RWPE1 (cell line): ENCODE measurements around the gene KRT13.

ENCODE experiments used
- CTCF ChIA-PET: fragments of 350-600 bp; sonication (Branson Sonifier 250); formaldehyde crosslinking; extraction: SDS; loops from one replicate; lab custom pipeline; 2021; lab: Yijun Ruan, JAX
- POLR2A ChIA-PET: fragments of 400-600 bp; formaldehyde crosslinking; extraction: SDS; loops from one replicate; lab custom pipeline; 2020; ENCODE audit warnings: antibody characterized with exemption; ENCODE audit not compliant: low non-redundant PET; lab: Yijun Ruan, JAX
- DNase-seq: peaks from one replicate; pipeline ENCODE4 v3.0.0; 2012; ENCODE audit warnings: low spot score
- H3K27ac ChIP-seq: fragments of 450-650 bp; 2 replicates; pipeline ENCODE4 v1.5.1; 2017
- CTCF ChIP-seq: fragments of 450-650 bp; conservative IDR thresholded peaks from 2 replicates; pipeline ENCODE4 v1.5.1; 2017; ENCODE audit warnings: low read depth, mild to moderate bottlenecking

Gene KRT13

GRCh38 chr17:41505007-41505808, at the start of gene KRT13:
KRT13 (minus strand) TSS chr17:41505612; CDS start chr17:41505550, 62 bp downstream.
- TF ChIP-seq CTCF, result no peak
- DNase-seq, result no peak
- POLR2A ChIA-PET, result no interaction called here
- CTCF ChIA-PET, result interaction anchor here (0.9 to 1.1 kb wide), 2 partner anchors 14 to 44 kb away, joined by 3 read pairs; partner anchors contain the start of gene KRT15
- H3K27ac ChIP-seq, result peak within 1 kb of the TSS; percentile 62

- no peak for DNase-seq
- CTCF ChIA-PET, result interaction anchor here (0.6 to 2.2 kb wide), 4 partner anchors 109 to 748 kb away, joined by 3 to 6 read pairs (median 4); no protein-coding TSS in a partner anchor
- H3K27ac ChIP-seq, result no peak overlapping the region
- no peak for TF ChIP-seq CTCF
- POLR2A ChIA-PET, result no interaction called here
Measured at GRCh38 chr17:41553987-41554680, 48.7 kb upstream of the KRT13 start.

- no peak for DNase-seq
- CTCF ChIA-PET, result interaction anchor here (0.6 to 2.2 kb wide), 2 partner anchors 112 to 139 kb away, joined by 3 to 6 read pairs; no protein-coding TSS in a partner anchor
- no peak for TF ChIP-seq CTCF
- no peak overlapping the region for H3K27ac ChIP-seq
- POLR2A ChIA-PET, result no interaction called here
Measured at GRCh38 chr17:41553176-41553575, 47.8 kb upstream of the KRT13 start.

- DNase-seq, result no peak
- TF ChIP-seq CTCF, result no peak
- no peak overlapping the region for H3K27ac ChIP-seq
- POLR2A ChIA-PET, result no interaction called here
- CTCF ChIA-PET, result interaction anchor here (0.5 to 2.2 kb wide), 6 partner anchors 27 to 341 kb away, joined by 3 to 6 read pairs (median 4); no protein-coding TSS in a partner anchor
Measured at GRCh38 chr17:41552455-41552854, 47.0 kb upstream of the KRT13 start.

- ChIA-PET CTCF (interaction anchor here (0.6 to 4.5 kb wide), 5 partner anchors 67 to 1189 kb away, joined by 3 to 57 read pairs (median 5); no protein-coding TSS in a partner anchor), POLR2A (interaction anchor here (0.6 kb wide), 1 partner anchor 27 kb away, joined by 4 read pairs; no protein-coding TSS in a partner anchor)
- H3K27ac ChIP-seq, result no peak overlapping the region
- DNase-seq, result no peak
- TF ChIP-seq CTCF, result no peak
Measured at GRCh38 chr17:41551365-41551764, 46.0 kb upstream of the KRT13 start.

- ChIA-PET POLR2A (interaction anchor here (0.5 to 0.6 kb wide), 2 partner anchors 11 to 115 kb away, joined by 3 to 4 read pairs; no protein-coding TSS in a partner anchor), CTCF (interaction anchor here (0.5 to 4.5 kb wide), 43 partner anchors 9 to 1398 kb away, joined by 3 to 57 read pairs (median 4); partner anchors contain the start of genes KRT15 and KRT36)
- TF ChIP-seq CTCF, result 0 out of 2 replicates have a peak, but pooled peaks have one; percentile 0
- H3K27ac ChIP-seq, result peak overlapping the region; percentile 98
- no peak for DNase-seq
Measured at GRCh38 chr17:41549596-41550039, 44.2 kb upstream of the KRT13 start.
